ENCODE measurements around the gene IRAK4.

DNA sequence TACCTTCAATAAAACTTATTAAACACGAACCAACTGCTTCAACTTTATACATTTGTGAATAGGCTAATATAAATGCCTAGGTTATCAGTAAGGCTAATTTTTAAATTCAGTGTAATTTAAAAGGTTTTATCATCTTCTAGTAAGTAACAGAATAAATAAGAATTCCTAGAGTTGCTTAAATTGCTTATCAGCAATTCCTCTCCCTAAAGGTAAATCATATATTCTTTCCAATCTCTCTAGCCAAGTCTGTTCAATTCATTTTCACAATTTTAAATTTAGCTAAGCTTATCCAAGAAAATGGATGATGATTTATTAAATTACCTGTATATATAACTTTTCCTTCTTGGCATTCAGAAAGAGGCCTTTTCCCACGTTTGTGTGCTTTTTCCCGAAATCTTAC, 4.7 kb upstream of the IRAK4 start:
- TF ChIP-seq, protein P1, sequence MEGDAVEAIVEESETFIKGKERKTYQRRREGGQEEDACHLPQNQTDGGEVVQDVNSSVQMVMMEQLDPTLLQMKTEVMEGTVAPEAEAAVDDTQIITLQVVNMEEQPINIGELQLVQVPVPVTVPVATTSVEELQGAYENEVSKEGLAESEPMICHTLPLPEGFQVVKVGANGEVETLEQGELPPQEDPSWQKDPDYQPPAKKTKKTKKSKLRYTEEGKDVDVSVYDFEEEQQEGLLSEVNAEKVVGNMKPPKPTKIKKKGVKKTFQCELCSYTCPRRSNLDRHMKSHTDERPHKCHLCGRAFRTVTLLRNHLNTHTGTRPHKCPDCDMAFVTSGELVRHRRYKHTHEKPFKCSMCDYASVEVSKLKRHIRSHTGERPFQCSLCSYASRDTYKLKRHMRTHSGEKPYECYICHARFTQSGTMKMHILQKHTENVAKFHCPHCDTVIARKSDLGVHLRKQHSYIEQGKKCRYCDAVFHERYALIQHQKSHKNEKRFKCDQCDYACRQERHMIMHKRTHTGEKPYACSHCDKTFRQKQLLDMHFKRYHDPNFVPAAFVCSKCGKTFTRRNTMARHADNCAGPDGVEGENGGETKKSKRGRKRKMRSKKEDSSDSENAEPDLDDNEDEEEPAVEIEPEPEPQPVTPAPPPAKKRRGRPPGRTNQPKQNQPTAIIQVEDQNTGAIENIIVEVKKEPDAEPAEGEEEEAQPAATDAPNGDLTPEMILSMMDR (IDR thresholded peaks at IDR 0.05): no peak
- no peak for TF ChIP-seq POLR2A (IDR thresholded peaks at IDR 0.05)

Data from breast epithelium (tissue), 3 donors.